OCI-LY7 (cell line): ENCODE measurements around the gene PRR14L.

ENCODE experiments used
- EZH2phosphoT487 ChIP-seq: fragments of 200-600 bp; sonication (generic); IDR thresholded peaks from 2 replicates; pipeline ENCODE4 v1.6.1; 2018; ENCODE audit warnings: low read depth, borderline replicate concordance, mild to moderate bottlenecking, mixed run types, antibody characterized with exemption, low read length, moderate library complexity, mixed read lengths
- TF ChIP-seq, protein P1 (sequence below): fragments of 200-600 bp; sonication (generic); conservative IDR thresholded peaks from 2 replicates; pipeline ENCODE4 v1.5.1; 2014; ENCODE audit warnings: mild to moderate bottlenecking, antibody characterized with exemption, low read length, moderate library complexity, mixed read lengths

DNA sequence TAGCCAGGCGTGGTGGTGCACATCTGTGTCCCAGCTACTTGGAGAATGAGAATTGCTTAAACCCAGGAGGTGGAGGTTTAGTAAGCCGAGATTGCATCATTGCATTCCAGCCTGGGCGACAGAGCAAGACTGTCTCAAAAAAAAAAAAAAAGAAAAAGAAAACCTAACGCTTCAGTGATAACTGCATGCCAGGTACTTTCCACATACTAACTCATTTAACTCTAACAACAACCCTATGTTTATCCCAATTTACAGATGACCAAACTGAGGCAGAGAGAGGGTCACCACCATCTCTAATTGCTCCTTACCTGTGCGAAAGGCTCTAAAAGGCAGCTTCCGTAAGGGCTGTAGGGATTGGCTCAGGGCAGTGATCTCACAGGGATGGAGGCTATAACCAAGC, 99.5 kb downstream of the PRR14L start:
- TF ChIP-seq, protein P1, sequence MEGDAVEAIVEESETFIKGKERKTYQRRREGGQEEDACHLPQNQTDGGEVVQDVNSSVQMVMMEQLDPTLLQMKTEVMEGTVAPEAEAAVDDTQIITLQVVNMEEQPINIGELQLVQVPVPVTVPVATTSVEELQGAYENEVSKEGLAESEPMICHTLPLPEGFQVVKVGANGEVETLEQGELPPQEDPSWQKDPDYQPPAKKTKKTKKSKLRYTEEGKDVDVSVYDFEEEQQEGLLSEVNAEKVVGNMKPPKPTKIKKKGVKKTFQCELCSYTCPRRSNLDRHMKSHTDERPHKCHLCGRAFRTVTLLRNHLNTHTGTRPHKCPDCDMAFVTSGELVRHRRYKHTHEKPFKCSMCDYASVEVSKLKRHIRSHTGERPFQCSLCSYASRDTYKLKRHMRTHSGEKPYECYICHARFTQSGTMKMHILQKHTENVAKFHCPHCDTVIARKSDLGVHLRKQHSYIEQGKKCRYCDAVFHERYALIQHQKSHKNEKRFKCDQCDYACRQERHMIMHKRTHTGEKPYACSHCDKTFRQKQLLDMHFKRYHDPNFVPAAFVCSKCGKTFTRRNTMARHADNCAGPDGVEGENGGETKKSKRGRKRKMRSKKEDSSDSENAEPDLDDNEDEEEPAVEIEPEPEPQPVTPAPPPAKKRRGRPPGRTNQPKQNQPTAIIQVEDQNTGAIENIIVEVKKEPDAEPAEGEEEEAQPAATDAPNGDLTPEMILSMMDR, result no peak
- no peak for TF ChIP-seq EZH2phosphoT487
